Glomerular visceral epithelial cell (primary cell): ENCODE data around the gene GIPC2.
A peak's percentile ranks its signal among the peaks of the same experiment; 100 is the strongest.
"Not testable (repeated sequence)": the region's sequence is repeated elsewhere in the genome, so short reads cannot be mapped to it uniquely, and the experiment has no call there.

Experiments
- DNase-seq: peaks from one replicate; pipeline ENCODE4 v3.0.0-alpha.2; 2016; ENCODE audit errors: extremely low spot score

GIPC2 gene

GRCh38 chr1:78045926-78046778, at the start of gene GIPC2:
Gene GIPC2 (plus strand): TSS chr1:78045966. CDS start chr1:78046095, 129 bp downstream.
- no peak for DNase-seq

- DNase-seq, result no peak
Measured at GRCh38 chr1:77996734-77997133, 49.0 kb upstream of the GIPC2 start.

GRCh38 chr1:78000536-78000935, 45.2 kb upstream of the GIPC2 start:
- not testable (repeated sequence) for DNase-seq

- no peak for DNase-seq
Measured at GRCh38 chr1:78003070-78003746, 42.6 kb upstream of the GIPC2 start.

- DNase-seq, result peak; percentile 78
Measured at GRCh38 chr1:78003882-78004718, 41.7 kb upstream of the GIPC2 start.

GRCh38 chr1:78004719-78005447, 40.9 kb upstream of the GIPC2 start, which contains the start of gene DNAJB4:
Gene DNAJB4 (plus strand): TSS chr1:78004939. CDS start chr1:78005111, 172 bp downstream.
- DNase-seq, result peak; percentile 96

GRCh38 chr1:78005448-78005722, 40.4 kb upstream of the GIPC2 start:
- DNase-seq, result no peak

GRCh38 chr1:78005755-78006154, 40.0 kb upstream of the GIPC2 start:
- DNase-seq, result peak; percentile 79

- no peak for DNase-seq
Measured at GRCh38 chr1:78006521-78006920, 39.2 kb upstream of the GIPC2 start.

GRCh38 chr1:78007677-78008341, 38.0 kb upstream of the GIPC2 start:
- DNase-seq, result no peak

GRCh38 chr1:78009276-78009675, 36.5 kb upstream of the GIPC2 start:
- no peak for DNase-seq

GRCh38 chr1:78009836-78010235, 35.9 kb upstream of the GIPC2 start:
- no peak for DNase-seq

GRCh38 chr1:78011050-78011449, 34.7 kb upstream of the GIPC2 start:
- DNase-seq, result no peak

GRCh38 chr1:78015148-78015547, 30.6 kb upstream of the GIPC2 start:
- no peak for DNase-seq

- DNase-seq, result no peak
Measured at GRCh38 chr1:78019024-78019423, 26.7 kb upstream of the GIPC2 start.

GRCh38 chr1:78021134-78021533, 24.6 kb upstream of the GIPC2 start:
- DNase-seq, result not testable (repeated sequence)

- DNase-seq, result no peak
Measured at GRCh38 chr1:78029793-78030192, 16.0 kb upstream of the GIPC2 start.

GRCh38 chr1:78032996-78033796, 12.6 kb upstream of the GIPC2 start:
- DNase-seq, result no peak

GRCh38 chr1:78033797-78034172, 12.0 kb upstream of the GIPC2 start:
- no peak for DNase-seq

- DNase-seq, result no peak
Measured at GRCh38 chr1:78035121-78035520, 10.6 kb upstream of the GIPC2 start.
